Measurements from ENCODE around the gene PAM16. TPM values are rescaled to one million over a fixed set of nuclear protein-coding genes. Genes with fewer than 3 reads are reported as not detected.

Gene PAM16
- total RNA-seq, 1 experiment from 2014 or later = 49.8 TPM

DNA sequence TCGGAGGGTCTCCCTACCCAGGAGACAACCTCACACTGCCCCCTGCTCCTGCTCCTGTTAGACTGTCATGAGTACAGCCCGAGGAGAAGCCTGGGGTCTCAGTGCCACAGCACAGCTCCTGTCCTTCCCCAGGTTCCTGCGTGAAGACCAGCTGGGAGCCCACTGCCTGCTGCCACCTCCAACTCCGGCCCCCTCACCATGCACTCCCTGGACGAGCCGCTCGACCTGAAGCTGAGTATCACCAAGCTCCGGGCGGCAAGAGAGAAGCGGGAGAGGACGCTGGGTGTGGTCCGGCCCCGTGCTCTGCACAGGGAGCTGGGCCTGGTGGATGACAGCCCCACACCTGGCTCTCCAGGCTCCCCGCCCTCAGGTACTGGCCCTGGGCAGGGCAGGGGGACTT lies 19.0 kb downstream of the PAM16 start:
- DNase-seq (ENCODE audit: low read depth, low spot score) = no peak
- in situ Hi-C loops (cut with HindIII; ENCODE audit: low pct_unique_long_range_greater_than_20kb, low sequenced_read_pairs) = no loop called here

DNA sequence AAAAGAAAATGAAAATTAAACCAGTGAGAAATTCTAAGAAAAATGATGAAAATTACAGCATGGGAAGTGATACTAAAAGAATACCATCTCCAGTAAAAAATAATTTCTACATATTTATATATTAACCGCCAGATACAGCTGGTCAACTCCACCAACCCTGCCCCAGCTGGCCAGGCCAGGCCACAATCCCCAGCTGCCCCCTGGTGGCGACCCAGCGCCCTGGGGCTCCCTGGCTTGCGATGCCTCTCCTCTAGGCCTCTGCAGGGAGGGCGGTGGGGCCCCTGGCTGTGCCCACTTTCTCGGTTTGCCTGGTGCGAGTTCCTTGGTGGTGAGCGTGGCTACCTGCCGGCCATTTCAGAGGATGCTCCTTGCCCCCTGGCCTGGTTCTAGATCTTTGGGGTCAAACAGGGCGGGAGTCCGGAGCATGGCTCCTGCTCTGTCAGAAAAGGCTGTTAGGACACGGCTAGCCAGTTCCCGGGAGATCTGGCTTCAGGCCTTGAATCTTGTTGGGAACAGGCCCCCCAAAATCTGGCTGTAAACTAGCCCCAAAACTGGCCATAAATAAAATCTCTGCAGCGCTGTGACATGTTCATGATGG lies 20.7 kb downstream of the PAM16 start:
- DNase-seq (ENCODE audit: low read depth, low spot score) = peak; percentile 69
- in situ Hi-C loops (cut with HindIII; ENCODE audit: low pct_unique_long_range_greater_than_20kb, low sequenced_read_pairs) = no loop called here

DNA sequence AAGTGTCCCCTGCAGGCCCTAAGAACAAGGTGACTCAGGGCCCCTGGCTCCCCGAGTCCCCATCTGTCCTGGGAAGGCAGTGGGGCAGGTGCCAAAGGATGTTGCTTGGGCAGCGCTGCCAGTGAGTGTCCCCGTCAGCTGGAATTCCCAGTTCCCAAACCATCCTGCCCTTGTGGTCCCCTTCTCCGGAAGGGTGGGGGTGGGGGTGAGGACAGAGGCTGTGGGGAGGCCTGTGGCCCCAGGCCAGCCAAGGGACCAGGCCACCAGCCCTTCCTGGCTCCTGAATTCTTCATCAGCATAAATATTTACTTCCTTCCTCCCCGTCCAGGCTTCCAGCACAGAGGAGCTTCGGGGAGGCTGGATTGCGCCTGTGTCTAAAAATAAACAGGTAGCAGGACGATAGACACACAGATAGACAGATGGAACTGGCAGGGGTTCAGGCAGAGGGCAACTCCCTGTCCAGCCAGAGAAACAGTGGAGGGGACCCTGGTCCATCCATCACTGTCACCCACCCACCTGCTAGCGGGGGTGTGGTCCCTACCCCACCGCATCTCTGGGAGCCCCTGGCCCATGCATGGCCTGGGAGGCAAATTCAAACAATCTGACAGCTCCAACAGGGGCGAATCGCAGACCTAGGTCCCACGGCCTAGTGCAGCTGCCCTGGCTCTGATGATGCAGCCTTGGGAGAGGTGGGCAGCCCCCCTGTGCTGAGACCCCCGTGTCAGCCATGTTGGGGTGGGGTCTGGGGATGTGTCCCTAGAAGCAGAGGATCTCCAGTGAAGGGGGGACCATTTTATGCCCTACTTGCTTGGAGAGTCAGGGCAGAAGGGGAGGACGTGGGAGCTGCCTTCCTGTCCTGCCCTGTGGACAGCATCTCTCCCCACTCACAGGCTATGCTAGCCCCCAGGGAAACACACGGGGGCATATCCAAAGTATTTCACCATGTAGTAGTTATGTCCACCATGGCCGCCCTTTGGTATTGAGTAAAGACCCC lies 22.0 kb downstream of the PAM16 start:
- in situ Hi-C loops (cut with HindIII; ENCODE audit: low pct_unique_long_range_greater_than_20kb, low sequenced_read_pairs) = no loop called here
- DNase-seq (ENCODE audit: low read depth, low spot score) = no peak

DNA sequence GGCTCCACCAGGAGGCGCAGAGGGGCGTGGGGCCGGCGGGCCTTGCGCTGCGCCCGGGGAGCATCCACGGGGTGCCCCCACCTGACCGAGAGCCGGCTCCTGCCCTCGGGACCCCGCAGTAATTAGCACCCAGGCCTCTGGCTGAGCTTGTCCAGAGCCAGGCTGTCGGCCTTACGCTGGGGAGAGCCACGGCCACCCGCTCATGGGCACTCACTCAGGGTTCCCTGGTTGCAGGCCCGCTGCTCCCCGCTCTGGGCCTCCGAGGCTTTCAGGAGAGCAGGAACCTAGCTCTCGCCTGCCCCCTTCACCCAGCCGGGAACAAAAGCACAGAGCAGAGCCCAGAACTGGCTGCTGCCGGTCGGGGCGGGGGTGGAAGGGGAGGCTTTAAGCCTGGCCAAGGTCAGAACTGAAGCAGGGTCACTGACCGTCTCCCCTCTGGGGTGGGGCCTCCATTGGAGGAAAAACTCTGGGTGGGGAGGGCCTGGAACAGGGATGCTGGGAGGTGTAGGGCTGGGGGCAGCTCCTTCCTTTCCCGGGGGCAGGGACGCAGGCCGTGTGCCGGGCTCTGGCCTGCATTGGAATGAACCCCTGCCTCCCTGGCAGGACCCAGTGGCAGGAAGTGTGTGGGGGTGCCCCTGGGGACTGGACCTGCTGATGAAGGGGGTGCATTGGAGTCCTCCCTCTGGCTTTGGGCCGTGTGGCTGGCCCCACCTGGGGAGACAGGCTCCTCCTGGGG lies 22.9 kb downstream of the PAM16 start:
- no peak for DNase-seq (ENCODE audit: low read depth, low spot score)
- in situ Hi-C loops (cut with HindIII; ENCODE audit: low pct_unique_long_range_greater_than_20kb, low sequenced_read_pairs) = no loop called here

DNA sequence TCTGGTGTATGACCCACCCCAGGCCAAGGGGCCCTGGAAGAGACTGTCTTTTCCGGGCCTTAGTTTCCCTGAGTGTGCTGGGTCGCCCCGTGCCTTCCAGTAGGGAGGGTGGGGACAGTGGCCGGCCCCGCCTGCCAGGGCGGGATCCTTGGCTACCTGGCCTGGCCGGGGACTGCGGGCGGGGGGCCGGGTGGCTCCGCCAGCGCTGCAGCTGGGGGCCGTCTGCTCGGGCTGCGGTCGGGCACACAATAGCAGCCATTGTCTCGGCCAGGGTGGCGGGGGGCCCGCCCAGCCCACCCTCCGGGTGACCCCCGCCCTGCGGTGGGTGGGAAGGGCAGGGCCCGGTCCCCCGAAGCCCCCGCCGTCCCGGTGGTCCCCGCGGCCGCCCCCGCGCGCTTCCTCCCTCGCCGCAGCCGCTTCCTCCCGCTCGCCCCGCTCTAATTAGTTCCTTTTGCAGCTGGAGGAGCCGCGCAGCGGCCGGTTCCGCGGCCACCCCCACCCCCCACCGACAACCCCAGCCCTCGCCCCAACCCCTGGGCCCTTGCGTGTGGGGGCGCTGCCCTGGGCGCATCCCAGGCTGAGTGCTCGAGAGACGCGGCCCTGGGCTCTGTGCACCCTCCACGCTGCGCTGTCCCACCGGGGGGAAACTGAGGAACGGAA lies 23.6 kb downstream of the PAM16 start:
- in situ Hi-C loops (cut with HindIII; ENCODE audit: low pct_unique_long_range_greater_than_20kb, low sequenced_read_pairs) = no loop called here
- no peak for DNase-seq (ENCODE audit: low read depth, low spot score)

DNA sequence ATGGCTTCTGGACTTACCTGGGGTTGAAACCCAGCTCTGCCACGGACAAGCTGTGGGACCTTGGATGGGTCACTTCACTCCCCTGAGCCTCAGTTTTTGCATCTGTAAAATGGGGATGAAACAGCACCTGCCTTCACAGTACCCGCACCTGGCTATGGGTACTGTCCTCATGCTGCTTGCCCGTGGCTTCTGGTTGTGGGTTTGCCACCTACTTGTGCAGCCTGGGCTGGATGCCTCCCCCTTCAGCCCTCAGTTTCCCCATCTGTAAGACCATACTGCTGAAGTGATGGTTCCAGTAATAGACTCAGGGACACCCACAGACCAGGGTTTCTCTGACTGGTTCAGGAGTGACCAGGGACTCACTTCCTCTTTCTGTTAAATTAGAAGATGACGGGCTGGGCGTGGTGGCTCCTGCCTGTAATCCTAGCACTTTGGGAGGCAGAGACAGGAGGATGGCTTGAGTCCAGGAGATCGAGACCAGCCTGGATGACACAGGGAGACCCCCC lies 25.8 kb downstream of the PAM16 start:
- in situ Hi-C loops (cut with HindIII; ENCODE audit: low pct_unique_long_range_greater_than_20kb, low sequenced_read_pairs) = no loop called here
- DNase-seq (ENCODE audit: low read depth, low spot score) = no peak

DNA sequence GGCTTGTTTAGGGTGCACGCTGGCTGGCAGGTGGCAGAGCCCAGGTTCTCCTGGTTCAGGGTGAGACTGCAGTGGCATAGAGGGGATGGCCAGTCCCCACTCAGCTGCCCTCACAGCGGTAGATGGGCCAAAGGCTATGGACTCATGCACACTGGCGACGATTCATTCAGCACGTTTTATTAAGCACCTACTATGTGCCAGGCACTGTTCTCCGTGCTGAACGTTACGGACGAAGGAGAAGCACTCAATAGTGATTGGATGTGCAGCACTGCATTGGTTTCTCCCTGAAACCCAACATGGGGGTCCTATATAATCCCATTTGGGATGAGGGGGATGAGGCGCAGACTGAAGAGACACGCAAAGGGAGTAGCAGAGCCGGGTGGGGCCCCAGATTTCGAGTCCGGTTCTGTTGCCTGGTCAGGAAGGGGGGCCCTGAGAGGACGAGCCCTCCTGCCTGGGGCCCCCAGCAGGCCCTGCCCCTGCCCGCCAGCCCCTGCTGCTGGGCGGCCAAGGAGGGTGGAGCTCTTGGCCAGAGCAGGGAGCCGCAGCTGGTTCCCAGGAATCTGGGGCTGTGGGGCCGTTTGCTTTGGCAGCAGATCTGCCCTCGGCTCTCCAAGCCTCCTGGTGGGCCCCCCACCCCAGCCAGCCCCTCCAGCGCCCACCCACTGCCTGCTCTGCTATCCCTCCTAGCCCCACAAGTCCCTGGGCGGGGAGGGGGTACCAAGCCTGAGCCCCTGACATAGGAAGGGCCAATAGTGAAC lies 26.4 kb downstream of the PAM16 start:
- in situ Hi-C loops (cut with HindIII; ENCODE audit: low pct_unique_long_range_greater_than_20kb, low sequenced_read_pairs) = no loop called here

DNA sequence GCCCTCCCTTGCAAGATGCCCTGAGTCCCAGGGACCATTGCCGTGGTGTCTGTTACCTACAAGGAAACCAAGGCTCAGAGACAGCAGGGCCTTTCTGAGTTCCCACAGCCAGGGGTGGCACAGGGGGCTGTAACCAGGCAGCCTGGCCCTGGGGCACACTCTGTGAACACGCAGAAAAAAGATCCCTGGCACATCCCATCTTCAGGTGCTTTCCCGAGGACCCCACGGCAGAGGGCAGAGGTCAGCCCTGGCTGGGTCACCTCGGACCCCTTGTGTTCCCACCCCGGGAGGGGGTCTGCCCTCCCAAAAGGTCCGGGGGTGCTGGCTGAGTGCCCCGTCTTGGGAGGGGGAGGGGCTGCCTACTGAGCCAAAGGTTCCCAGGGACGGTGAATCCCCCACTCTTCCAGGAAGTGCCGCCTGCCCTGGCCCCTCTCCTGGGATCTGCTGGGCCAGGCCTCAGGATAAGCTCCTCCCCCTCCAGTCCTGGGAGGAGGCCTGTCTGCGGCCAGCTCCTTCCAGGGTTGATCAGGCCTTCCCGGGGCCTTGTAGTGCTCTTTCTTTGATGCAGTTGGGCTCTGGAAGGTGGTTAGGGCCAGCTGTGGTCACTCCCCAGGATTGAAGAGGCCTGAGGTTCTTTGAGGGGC lies 27.2 kb downstream of the PAM16 start:
- in situ Hi-C loops (cut with HindIII; ENCODE audit: low pct_unique_long_range_greater_than_20kb, low sequenced_read_pairs) = no loop called here
- peak; percentile 36 for DNase-seq (ENCODE audit: low read depth, low spot score)

More for the DNA sequence above, 26.4 kb downstream of the PAM16 start:
- no peak for DNase-seq (ENCODE audit: low read depth, low spot score)

DNA sequence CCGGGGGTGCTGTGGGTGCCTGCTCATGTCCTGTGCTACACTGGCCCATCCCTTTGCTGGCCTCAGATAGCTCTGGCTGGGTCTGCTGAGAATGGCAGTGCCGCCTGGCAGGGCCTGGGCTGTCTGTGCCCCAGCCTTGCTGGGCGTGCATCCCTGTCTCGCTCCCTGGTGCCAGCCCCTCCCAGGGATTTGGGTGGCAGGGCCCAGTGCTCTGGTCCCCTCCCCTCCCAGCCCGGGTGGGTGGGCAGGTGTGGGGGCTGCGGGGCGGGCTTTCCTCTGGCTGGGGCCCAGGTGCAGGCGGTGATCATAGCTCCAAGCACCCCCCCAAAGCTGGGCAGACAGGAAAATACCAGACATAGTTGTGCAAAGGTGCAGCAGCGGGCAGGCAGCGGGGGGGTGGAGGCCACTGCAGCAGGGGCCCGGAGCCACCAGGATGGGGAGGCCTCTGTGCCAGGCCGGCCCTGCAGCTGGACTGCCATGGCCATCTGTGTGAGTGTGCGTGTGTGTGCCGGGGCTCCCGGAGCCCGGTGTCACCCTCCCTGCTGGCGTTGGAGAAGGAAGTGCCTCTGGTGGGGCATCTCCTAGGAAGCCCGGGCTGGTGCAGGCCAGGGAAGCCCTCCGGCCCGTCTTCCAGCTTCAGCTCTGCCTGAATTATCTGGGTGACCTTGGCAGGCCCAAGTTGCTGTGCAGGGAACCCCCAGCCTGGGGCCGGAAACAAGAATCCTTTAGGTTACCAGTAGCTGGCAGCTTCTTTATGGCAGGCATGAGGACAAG lies 27.9 kb downstream of the PAM16 start:
- DNase-seq (ENCODE audit: low read depth, low spot score) = no peak
- in situ Hi-C loops (cut with HindIII; ENCODE audit: low pct_unique_long_range_greater_than_20kb, low sequenced_read_pairs) = no loop called here

DNA sequence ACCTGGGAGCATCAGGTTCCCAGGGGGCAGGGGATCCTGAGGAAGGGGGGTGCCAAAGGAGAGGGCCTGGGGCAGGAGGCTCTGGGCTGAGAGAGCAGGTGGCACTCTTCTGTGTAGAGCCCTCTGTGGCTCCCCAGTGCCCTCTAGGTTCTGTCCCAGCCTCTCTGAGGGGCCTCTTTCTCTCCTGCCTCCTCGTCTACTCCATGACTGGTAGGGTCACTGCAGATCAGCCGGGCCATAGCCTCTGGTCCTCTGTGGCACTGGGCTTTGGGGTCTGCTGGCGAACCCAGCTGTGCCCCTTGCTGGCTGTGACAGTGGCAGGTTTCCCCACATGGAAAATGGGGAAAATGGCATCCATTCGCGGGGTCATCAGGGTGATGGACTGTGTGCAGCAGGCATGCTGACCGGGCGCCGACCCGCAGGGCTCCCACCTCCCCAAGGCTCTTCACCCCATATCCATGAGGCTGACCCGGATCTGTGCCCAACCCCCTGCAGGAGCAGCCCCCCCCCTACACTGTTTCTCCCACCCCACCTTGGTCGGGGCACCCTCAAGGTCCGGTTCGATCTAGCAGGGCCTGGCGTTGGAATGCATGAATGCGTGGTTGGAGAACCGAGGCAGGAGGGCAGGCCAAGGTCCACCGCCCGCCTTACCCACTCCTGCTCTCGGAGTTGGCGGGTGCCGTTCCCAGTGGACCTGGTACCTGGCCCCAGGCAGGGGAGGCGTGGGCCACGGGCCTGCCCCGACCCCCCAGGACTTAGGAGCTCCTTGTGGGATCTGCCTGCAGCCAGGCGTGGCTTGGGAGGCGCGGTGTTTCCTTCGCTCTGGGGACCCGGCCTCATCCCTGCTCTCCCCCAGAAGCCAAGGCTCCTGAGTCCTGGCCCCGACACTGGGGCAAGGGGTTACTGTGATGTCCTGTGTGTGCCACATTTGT lies 28.7 kb downstream of the PAM16 start:
- in situ Hi-C loops (cut with HindIII; ENCODE audit: low pct_unique_long_range_greater_than_20kb, low sequenced_read_pairs) = no loop called here
- no peak for DNase-seq (ENCODE audit: low read depth, low spot score)

DNA sequence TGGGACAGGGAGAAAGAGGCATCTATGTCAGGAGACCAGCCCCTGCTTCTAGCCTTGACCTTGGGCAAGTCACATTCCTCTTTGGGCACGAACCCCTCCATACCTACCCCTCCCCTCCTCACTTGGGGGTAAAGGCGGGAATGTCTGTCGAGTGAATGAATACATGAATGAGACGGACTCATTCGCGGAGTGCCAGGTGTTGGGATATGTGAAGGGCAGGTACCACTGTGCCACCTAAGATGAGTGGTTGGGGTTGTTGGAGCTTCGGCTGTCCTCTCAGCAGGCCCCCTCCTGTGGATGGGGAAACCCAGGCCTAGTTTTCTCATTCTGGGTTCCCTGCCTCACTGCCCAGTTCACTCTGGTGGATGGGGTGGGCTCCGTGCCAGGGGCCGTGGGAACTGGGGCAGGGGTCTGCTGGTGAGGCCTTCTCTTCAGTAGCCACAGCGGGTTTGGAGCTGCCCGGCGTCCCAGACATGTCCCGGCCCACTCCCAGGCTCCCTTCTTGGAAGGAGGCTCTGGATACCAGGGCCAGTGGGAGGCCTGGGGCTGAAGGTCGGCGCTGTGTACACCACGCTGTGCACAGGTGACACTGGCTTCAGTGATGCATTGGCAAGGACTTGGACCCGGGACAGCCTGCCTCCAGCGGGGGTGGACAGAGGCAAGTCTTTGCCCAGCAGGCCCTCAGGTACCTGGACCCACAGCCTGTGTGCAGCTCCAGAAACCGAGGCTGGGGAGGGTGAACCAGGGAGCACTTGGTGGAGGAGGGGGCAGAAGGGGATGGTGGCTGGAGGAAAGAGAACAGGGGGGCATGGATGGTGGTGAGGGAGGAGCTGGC lies 29.6 kb downstream of the PAM16 start:
- in situ Hi-C loops (cut with HindIII; ENCODE audit: low pct_unique_long_range_greater_than_20kb, low sequenced_read_pairs) = no loop called here

DNA sequence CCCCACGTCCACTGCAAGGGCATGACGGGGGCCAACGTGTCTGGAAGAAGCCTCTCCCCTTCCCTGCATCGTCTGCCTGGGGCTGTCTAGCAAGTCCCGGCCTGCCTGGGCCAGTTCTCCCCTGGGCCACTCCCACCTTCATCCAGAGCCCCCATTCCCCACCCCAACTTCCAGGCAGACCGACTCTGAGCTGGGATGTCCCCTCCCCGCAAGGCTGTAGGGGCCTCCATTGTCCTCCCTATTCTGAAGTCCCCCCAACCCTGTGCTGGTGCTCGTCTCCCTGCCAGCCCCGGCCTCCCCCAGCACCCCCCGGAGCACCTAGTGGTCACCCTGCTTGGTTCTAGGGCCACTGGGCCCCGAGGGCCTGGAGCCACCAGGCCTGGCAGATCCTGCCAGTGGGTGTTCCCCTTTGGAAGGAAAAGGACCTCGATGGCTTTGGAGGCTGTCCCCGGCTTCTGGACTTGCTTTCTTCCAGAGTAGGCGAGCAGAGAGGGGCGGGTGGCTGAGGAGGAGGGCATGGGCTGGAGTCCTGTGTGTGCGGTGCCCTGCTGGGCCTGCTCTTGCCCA lies 30.5 kb downstream of the PAM16 start:
- in situ Hi-C loops (cut with HindIII; ENCODE audit: low pct_unique_long_range_greater_than_20kb, low sequenced_read_pairs) = no loop called here
- DNase-seq (ENCODE audit: low read depth, low spot score) = no peak

More for the DNA sequence above, 29.6 kb downstream of the PAM16 start:
- no peak for DNase-seq (ENCODE audit: low read depth, low spot score)

DNA sequence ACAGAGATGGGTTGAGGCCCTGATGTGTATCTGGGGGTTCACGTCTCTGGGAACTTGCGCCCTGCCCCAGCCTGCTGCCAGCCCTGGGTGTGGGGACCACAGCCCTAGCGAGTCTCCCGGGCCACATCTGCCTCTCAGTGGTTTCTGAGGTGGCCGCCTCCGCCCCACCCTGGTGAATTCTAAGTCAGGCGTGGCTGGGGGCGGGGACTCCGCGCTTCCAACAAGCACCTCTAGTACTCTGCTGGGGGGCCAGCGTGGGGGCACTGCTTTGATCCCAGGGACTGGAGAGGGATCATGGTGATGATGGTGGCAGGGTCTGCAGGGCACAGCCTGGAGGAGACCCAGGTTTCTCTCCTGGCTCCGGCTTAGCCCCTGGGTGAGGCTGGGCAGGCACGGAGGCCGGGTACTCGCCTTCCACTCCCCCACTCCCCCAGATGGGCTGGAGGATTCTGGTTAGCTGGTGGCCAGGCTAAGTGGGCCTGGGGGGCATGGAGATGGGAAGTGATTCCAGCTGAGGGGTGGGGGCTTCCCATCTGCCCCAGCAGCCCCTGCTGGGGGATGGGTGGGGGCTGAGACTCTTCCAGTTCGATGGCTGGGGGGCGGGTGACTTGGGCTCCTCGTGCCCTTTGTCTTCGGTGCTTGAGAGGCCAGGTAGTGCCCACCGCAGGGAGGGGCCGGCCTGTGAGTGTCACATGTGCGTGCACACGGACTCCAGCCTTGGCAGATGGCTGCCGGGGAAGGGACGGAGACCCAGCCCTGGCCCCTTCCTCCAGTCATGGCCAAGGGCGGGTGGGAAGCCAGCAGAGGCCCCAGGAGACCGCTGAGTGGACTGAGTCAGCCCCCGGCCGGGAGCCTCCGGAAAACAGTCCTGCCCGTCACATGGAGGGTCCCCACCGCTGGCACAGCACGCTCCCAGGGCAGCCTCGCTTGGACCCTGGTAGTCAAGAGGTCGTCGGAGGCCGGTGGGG lies 31.4 kb downstream of the PAM16 start:
- DNase-seq (ENCODE audit: low read depth, low spot score) = no peak
- in situ Hi-C loops (cut with HindIII; ENCODE audit: low pct_unique_long_range_greater_than_20kb, low sequenced_read_pairs) = no loop called here
